Astrocyte (in vitro differentiated cells and primary cell): ENCODE measurements around the gene NOL4L. TPM values are rescaled to one million over a fixed set of nuclear protein-coding genes. Genes with fewer than 3 reads are reported as not detected.

Source experiments
- DNase-seq: peaks from one replicate; pipeline ENCODE4 v3.0.0-alpha.2; 2010; ENCODE audit warnings: low read depth
- FAIRE-seq: peaks from 2 replicates; lab custom pipeline; 2011; peaks lifted over from hg19 to GRCh38; lab: Jason Lieb, UNC
- H2AFZ ChIP-seq: 2 replicates; pipeline ENCODE4 v1.6.0; 2012; ENCODE audit warnings: low read depth, low read length, inconsistent platforms
- H3K27ac ChIP-seq: 2 replicates; pipeline ENCODE4 v1.5.1; 2011; ENCODE audit warnings: low read depth, low read length, inconsistent platforms
- H3K27me3 ChIP-seq: 2 replicates; pipeline ENCODE4 v1.6.0; 2011; ENCODE audit warnings: low read length, inconsistent platforms; ENCODE audit not compliant: insufficient read depth
- H3K36me3 ChIP-seq: 2 replicates; pipeline ENCODE4 v1.5.1; 2011; ENCODE audit warnings: low read length, inconsistent platforms; ENCODE audit not compliant: insufficient read depth
- H3K4me1 ChIP-seq: 2 replicates; pipeline ENCODE4 v1.5.1; 2011; ENCODE audit warnings: low read length, inconsistent platforms; ENCODE audit not compliant: insufficient read depth
- H3K4me2 ChIP-seq: 2 replicates; pipeline ENCODE4 v1.6.0; 2012; ENCODE audit warnings: low read length, inconsistent platforms
- H3K4me3 ChIP-seq: 2 replicates; pipeline ENCODE4 v1.5.1; 2011; ENCODE audit warnings: low read depth, mild to moderate bottlenecking, low read length, inconsistent platforms; ENCODE audit not compliant: insufficient read depth
- H3K79me2 ChIP-seq: 2 replicates; pipeline ENCODE4 v1.6.0; 2012; ENCODE audit warnings: mild to moderate bottlenecking, low read length, inconsistent platforms; ENCODE audit not compliant: insufficient read depth
- H3K9ac ChIP-seq: 2 replicates; pipeline ENCODE4 v1.6.0; 2012; ENCODE audit warnings: mild to moderate bottlenecking, low read length, inconsistent platforms
- H3K9me3 ChIP-seq: 2 replicates; pipeline ENCODE4 v1.5.1; 2012; ENCODE audit warnings: low read depth, mild to moderate bottlenecking, low read length, inconsistent platforms; ENCODE audit not compliant: insufficient read depth
- H4K20me1 ChIP-seq: 2 replicates; pipeline ENCODE4 v1.6.0; 2012; ENCODE audit warnings: low read length, inconsistent platforms; ENCODE audit not compliant: insufficient read depth
- H3K27ac Mint-ChIP-seq: one replicate; pipeline ENCODE4 v1.8.0; 2021; ENCODE audit warnings: mild to moderate bottlenecking, mixed read lengths; ENCODE audit not compliant: unreplicated experiment
- H3K27me3 Mint-ChIP-seq: one replicate; pipeline ENCODE4 v1.8.0; 2021; ENCODE audit warnings: low read depth, mixed read lengths; ENCODE audit not compliant: unreplicated experiment
- H3K36me3 Mint-ChIP-seq: one replicate; pipeline ENCODE4 v1.8.0; 2021; ENCODE audit warnings: low read depth, mixed read lengths; ENCODE audit not compliant: unreplicated experiment
- H3K4me1 Mint-ChIP-seq: one replicate; pipeline ENCODE4 v1.8.0; 2021; ENCODE audit warnings: low read depth, mixed read lengths; ENCODE audit not compliant: unreplicated experiment
- H3K4me3 Mint-ChIP-seq: one replicate; pipeline ENCODE4 v1.8.0; 2021; ENCODE audit warnings: mild to moderate bottlenecking, moderate library complexity, mixed read lengths; ENCODE audit not compliant: unreplicated experiment
- H3K9me3 Mint-ChIP-seq: one replicate; pipeline ENCODE4 v1.8.0; 2021; ENCODE audit warnings: mild to moderate bottlenecking, mixed read lengths; ENCODE audit not compliant: unreplicated experiment
- CTCF ChIP-seq: IDR thresholded peaks from 2 replicates; pipeline ENCODE4 v1.5.1; 2011; ENCODE audit warnings: low read depth, mild to moderate bottlenecking, inconsistent platforms, low read length, moderate library complexity; ENCODE audit not compliant: insufficient read depth
- EZH2 ChIP-seq: IDR thresholded peaks from 2 replicates; pipeline ENCODE4 v1.6.1; 2012; ENCODE audit warnings: mild to moderate bottlenecking, low read length, inconsistent platforms; ENCODE audit not compliant: insufficient read depth
- total RNA-seq: library from RNA; stranded (reverse); gene quantifications from 2 replicates; pipeline ENCODE4 v1.2.1, GENCODE V29; 2021

NOL4L gene
- total RNA-seq, 1 donor from 2014 or later = 35.5 TPM

- H3K9me3 ChIP-seq = no peaks in the 10 kb centered on the region
- H3K4me3 ChIP-seq = no peak overlapping the region
- H3K27ac Mint-ChIP-seq = peak overlapping the region; percentile 31
- FAIRE-seq (no peak), DNase-seq (no peak)
- no peak overlapping the region for H3K4me3 Mint-ChIP-seq
- H2AFZ ChIP-seq = no peak overlapping the region
- H3K36me3 ChIP-seq = no peaks in the 10 kb centered on the region
- H3K4me1 Mint-ChIP-seq = peaks cover 6% of the 10 kb centered on the region
- H3K4me2 ChIP-seq = no peak overlapping the region
- H3K9me3 Mint-ChIP-seq = no peaks in the 10 kb centered on the region
- H3K36me3 Mint-ChIP-seq = no peaks in the 10 kb centered on the region
- H3K27me3 Mint-ChIP-seq = peaks cover 45% of the 10 kb centered on the region
- no peak overlapping the region for H3K9ac ChIP-seq
- no peaks in the 10 kb centered on the region for H4K20me1 ChIP-seq
- peaks cover 13% of the 10 kb centered on the region for H3K4me1 ChIP-seq
- TF ChIP-seq EZH2 (no peak), CTCF (no peak)
- H3K27ac ChIP-seq = no peak overlapping the region
- no peaks in the 10 kb centered on the region for H3K27me3 ChIP-seq
- H3K79me2 ChIP-seq = no peaks in the 10 kb centered on the region
Observed at GRCh38 chr20:32625996-32626395, 40.9 kb upstream of the NOL4L start.

DNA sequence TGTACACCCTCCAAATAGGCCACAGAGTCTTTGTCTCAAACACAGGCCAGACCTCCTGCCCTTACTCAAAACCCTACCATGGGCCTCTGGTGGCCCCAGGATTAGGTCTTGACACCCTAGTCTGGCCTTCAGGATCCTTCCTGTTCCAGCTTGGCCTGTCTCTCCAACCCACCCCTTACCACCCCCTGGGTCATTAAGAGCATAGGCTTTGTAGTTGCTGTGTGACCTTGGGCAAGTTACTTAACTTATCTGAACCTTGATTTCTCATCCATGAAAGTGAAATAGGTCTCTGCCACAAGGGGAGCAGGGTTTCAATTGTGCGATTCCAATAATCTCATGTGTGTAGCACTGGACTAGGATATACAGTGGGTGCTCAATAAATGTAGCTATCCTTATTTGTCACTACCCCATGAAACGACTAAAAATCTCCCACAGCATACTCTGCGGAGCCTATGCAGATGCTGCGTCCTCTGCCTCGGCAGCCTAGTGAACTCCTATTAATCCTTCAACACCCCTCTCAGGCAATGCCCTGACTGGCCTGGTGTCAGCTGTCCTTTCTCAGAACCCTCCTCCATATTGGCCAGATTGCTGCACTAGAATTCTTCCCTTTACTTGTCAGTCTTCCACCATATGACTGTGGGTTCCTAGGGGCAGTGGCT is 39.7 kb upstream of the NOL4L start:
- H3K27ac Mint-ChIP-seq = no peak overlapping the region
- H3K4me2 ChIP-seq = no peak overlapping the region
- no peaks in the 10 kb centered on the region for H4K20me1 ChIP-seq
- no peaks in the 10 kb centered on the region for H3K9me3 ChIP-seq
- H3K27ac ChIP-seq = no peak overlapping the region
- FAIRE-seq = no peak
- H3K4me3 Mint-ChIP-seq = no peak overlapping the region
- no peak overlapping the region for H2AFZ ChIP-seq
- peaks cover under 1% of the 10 kb centered on the region for H3K27me3 ChIP-seq
- H3K36me3 Mint-ChIP-seq = no peaks in the 10 kb centered on the region
- H3K4me1 Mint-ChIP-seq = peaks cover 6% of the 10 kb centered on the region
- peaks cover 46% of the 10 kb centered on the region for H3K27me3 Mint-ChIP-seq
- no peaks in the 10 kb centered on the region for H3K79me2 ChIP-seq
- H3K36me3 ChIP-seq = no peaks in the 10 kb centered on the region
- no peak for TF ChIP-seq CTCF
- TF ChIP-seq EZH2 = no peak
- H3K4me1 ChIP-seq = peaks cover 13% of the 10 kb centered on the region
- H3K9me3 Mint-ChIP-seq = no peaks in the 10 kb centered on the region
- no peak overlapping the region for H3K9ac ChIP-seq
- DNase-seq = no peak
- H3K4me3 ChIP-seq = no peak overlapping the region

DNA sequence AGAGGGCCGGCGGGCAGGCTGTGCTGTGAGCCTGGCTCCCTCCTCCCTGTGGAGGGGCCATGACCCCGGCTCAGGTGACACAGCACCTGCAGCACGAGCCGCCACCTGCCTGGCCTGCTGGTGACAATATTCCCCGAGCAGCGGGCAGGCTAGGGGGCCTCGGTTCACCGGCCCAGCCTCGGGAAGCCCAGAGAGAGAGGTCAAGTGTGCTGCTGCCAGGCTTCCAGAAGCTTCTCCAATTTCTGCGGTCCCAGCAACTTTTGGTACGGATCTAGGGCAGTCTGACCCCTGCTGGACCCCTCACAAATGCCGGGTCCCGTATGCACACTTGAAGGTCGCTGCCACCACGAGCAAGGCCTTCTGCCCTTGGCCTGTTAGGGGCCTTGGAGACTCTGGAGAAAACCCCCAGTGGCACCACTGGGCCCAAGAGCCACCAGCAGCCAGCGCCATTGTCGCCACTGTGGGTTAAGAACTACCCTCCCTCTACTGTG is 38.6 kb upstream of the NOL4L start:
- FAIRE-seq = no peak

More for the DNA sequence above, 38.6 kb upstream of the NOL4L start:
- Mint-ChIP-seq H3K9me3 (no peaks in the 10 kb centered on the region), H3K36me3 (no peaks in the 10 kb centered on the region), H3K27me3 (peaks cover 44% of the 10 kb centered on the region), H3K4me1 (peaks cover 3% of the 10 kb centered on the region), H3K4me3 (no peak overlapping the region), H3K27ac (no peak overlapping the region)
- no peak for TF ChIP-seq CTCF
- TF ChIP-seq EZH2 = no peak
- H2AFZ ChIP-seq = no peak overlapping the region
- H3K27ac ChIP-seq = no peak overlapping the region
- H3K79me2 ChIP-seq = no peaks in the 10 kb centered on the region
- H4K20me1 ChIP-seq = no peaks in the 10 kb centered on the region
- H3K27me3 ChIP-seq = peaks cover 4% of the 10 kb centered on the region
- no peaks in the 10 kb centered on the region for H3K36me3 ChIP-seq
- H3K9me3 ChIP-seq = no peaks in the 10 kb centered on the region
- no peak overlapping the region for H3K9ac ChIP-seq
- H3K4me3 ChIP-seq = no peak overlapping the region
- peaks cover 13% of the 10 kb centered on the region for H3K4me1 ChIP-seq
- H3K4me2 ChIP-seq = no peak overlapping the region
- DNase-seq = no peak
